NCI-H2196 treated with DMSO at 0.1 percent for 48 hours (cell line): Measurements from ENCODE around the gene ABCC12.
"Not testable (repeated sequence)": the region's sequence is repeated elsewhere in the genome, so short reads cannot be mapped to it uniquely, and the experiment has no call there.

Experiments used
- DNase-seq: peaks from one replicate; lab custom pipeline; 2025; ENCODE audit not compliant: unreplicated experiment; lab: John Stamatoyannopoulos, UW

Gene ABCC12

DNA sequence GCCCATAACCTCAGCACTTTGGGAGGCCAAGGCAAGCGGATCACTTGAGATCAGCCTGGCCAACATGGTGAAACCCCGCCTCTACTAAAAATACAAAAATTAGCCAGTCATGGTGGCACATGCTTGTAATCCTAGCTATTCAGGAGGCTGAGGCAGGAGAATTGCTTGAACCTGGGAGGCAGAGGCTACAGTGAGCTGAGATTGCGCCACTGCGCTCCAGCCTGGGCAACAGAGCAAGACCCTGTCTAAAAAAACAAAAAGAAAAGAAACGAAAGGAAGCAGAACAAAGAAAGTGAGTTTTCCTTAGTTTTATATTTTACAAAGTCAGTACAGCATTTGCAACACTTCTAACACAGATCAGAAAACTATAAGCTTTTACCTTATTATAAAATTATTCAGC is 10.8 kb upstream of the ABCC12 start:
- DNase-seq: not testable (repeated sequence)

GRCh38 chr16:48165961-48166578 is 10.3 kb upstream of the ABCC12 start:
- DNase-seq: no peak

- DNase-seq: peak; percentile 22
Measured at GRCh38 chr16:48164907-48165715, 9.3 kb upstream of the ABCC12 start.

- no peak for DNase-seq
Measured at GRCh38 chr16:48162839-48163410, 7.1 kb upstream of the ABCC12 start.

GRCh38 chr16:48161906-48162305 is 6.1 kb upstream of the ABCC12 start:
- DNase-seq: no peak

- DNase-seq: no peak
Measured at GRCh38 chr16:48160575-48160974, 4.8 kb upstream of the ABCC12 start.

- DNase-seq: no peak
Measured at GRCh38 chr16:48158296-48158695, 2.5 kb upstream of the ABCC12 start.

GRCh38 chr16:48157794-48158193 is 2.0 kb upstream of the ABCC12 start:
- no peak for DNase-seq

DNA sequence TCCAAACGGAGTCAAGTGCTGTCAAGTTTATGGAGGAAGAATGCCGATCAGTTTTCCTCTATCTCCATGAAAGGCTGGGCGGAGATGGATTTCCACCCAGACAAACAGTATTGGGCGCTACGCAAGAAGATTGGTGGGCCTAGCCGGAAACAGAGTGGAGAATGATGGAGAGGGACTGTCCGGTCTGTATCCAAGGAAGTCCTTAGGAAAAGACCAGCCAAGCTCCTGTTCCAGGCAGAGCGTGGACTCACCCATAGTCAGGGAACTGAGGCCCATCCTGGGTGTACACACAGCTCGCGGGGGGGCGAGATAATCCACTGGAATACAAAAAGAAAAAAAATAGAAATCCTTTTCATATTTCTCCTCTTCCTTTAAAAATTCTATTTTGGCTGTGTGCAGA is 1.5 kb upstream of the ABCC12 start:
- no peak for DNase-seq

DNA sequence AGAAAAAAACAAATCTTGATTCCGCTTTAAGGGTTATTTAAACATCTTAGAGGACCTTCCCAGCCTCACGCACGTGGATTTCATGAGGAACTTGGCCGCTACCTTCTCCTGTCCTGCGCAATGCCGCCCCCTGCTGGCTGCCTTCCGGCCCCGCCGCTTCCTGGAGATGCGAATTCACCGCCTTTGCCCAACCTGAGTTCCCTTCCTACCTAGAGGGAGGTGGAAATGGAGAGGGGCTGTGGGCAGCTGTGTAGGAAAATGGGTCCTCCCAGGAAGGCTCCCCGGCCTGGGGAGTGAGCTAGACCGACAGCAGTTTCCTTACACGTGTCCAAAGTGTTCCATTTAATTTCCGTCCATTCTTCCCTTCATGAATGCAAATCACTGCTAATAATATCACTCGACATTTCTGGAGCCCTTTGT is 1.0 kb upstream of the ABCC12 start:
- peak; percentile 12 for DNase-seq

DNA sequence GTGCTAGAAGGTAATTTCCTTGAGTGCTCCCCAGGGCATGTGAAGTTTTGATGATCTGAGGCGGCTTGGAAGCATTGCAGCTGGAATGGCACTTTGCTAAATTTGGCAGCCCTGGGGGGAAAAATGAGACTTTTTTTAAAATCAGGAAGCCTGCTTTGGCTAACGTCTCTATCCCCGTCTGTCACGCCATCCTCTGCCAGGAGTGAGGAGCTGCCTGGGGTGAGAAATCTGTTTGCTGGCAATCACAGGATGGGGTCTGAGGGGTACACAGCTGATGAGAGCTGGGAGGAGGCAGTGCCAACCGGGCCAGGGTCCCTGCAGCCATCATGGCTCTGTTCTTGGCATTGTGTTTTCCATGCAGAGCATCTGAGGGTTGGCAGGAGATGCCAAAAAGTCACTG is 2.0 kb downstream of the ABCC12 start:
- no peak for DNase-seq

- no peak for DNase-seq
Measured at GRCh38 chr16:48152226-48152625, 3.6 kb downstream of the ABCC12 start.

- no peak for DNase-seq
Measured at GRCh38 chr16:48150707-48151106, 5.1 kb downstream of the ABCC12 start.

DNA sequence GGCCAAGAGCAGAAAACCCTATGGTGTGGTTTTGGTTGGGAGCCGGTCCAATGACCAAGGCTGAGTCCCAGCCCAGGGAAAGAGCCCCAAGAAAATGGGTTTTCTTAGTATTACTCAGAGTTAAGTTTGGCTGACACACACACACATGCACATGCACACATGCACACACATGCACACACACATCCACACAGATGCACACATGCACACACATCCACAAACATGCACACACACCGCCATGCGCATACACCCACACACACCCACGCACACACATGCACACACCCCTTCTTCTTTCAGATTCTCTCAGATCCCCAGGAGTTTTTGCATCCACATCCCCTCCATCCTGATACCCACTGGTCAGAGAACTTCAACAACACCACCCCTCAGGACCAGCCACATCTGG is 9.1 kb downstream of the ABCC12 start:
- DNase-seq: no peak

- no peak for DNase-seq
Measured at GRCh38 chr16:48146131-48146530, 9.7 kb downstream of the ABCC12 start.

DNA sequence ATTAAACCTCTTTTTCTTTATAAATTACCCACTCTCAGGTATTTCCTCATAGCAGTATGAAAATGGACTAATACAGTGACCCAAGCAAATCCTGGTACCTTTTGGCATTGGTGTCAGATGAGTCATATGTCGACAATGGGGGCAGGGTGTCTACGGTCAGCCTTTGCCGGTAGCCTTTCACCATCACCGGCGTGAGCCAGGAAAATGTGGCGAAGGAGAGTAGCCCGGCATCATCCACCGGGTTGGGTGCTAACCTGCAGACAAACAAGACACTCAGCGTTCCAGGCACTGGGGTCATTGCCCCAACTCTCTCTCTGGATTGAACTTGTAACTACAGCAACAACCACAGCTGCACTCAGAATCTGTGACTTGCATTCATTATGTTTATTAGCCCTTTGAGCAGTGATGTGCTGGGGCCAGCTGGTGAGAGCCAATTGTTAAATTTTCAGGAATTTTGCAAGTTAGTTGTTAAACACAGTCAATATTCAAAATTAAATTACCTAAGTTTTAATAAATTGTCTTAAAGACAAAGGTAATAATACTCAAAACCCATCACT is 11.9 kb downstream of the ABCC12 start:
- no peak for DNase-seq

GRCh38 chr16:48140821-48141220 is 15.0 kb downstream of the ABCC12 start:
- DNase-seq: no peak

- no peak for DNase-seq
Measured at GRCh38 chr16:48139517-48139916, 16.3 kb downstream of the ABCC12 start.

DNA sequence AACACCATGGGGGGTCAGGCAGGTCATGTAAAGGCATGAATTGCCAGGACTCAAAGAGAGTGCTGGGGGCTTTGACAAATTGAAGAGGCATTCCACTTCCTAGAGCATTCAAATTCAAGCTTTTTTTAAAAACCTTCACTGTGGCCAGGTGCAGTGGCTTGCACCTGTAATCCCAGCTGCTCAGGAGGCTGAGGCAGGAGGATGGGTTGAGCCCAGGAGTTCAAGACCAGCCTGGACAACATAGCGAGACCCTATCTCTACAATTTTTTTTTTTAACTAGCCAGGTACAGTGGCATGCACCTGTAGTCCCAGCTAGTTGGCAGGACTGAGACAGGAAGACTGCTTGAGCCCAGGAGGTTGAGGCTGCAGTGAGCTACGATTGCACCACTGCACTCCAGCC is 17.2 kb downstream of the ABCC12 start:
- DNase-seq: no peak

GRCh38 chr16:48137822-48138221 is 18.0 kb downstream of the ABCC12 start:
- DNase-seq: no peak

DNA sequence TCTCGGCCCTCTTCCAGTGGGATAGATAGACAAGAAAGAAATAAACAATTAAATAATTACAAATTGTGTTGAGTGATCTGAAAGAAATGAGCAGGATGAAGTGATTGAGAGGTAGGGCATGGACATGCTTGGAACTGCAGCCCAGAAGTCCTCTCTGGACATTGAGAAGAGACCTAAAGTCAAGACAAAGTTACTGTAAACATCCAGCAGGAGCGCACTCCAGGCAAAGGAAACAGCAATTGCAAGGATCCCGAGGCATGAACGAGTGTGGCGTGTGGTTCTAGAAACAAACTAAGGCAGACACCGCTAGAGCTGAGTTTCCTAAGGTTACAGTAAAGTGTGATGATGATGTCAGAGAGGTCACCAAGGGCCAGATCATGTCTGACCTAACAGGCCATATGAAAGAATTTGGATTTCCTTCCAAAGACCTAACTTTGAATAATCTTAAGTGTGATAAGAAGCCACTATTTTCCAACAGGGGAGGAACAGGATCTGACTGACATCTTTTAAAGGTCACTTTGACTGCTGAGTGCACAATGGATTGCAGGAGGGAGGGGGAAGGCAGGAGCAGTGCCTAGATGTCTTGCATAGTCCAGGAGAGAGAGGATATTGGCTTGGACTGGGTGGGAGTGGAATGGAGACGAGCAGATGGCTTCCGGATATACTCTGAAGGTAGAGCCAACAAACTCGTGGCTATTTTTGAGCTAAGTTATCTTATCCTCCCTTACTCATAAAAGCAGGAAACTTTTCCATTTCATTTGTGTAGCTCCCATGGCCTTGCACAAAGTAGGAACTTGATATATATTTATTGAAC is 19.0 kb downstream of the ABCC12 start:
- no peak for DNase-seq
